GM19035 (cell line): ENCODE results near the gene ASB2.

Experiments used
- ATAC-seq: cut with Tn5 transposase; IDR thresholded peaks from one replicate; pipeline ENCODE4 v1.9.1; 2021; ENCODE audit not compliant: unreplicated experiment

ASB2 gene

DNA sequence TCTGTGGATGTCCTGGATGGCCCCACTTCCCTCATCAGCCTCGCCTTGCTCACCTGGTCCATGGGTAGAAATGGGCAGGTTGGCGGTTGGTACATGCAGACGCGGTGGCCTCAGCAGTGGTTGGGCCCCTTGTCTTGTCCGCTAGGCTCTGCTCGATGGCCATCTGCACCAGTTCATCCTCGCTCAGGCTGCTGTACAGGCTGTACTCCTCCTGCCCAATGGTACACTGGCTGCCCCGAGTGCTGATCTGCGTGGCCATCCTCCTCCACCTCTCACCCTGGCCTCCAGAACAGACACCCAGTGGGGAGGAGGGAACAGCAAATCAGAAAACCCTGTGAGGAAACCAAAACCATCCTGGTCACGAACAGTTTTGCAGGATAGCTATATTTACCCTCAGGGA lies 12.1 kb downstream of the ASB2 start:
- no peak for ATAC-seq

DNA sequence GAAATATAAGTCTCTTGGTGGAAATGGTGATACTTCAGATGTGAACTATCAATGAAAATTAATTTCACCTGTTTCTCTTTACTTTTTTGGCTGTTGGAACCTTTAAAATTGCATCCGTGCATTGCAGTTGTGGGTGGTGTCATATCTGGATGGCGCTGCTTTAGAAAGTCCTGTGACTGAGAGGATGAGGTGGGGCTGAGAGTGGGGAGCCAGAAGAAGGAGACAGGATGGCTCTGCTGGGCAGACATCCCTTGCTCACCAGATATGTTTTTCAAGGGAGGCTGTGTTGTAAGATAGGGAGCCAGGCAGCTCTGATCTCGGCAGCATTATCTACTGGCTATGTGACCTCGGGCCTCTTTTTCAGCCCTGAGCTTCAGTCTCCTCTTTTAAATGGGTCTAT lies 12.7 kb downstream of the ASB2 start:
- ATAC-seq: no peak

DNA sequence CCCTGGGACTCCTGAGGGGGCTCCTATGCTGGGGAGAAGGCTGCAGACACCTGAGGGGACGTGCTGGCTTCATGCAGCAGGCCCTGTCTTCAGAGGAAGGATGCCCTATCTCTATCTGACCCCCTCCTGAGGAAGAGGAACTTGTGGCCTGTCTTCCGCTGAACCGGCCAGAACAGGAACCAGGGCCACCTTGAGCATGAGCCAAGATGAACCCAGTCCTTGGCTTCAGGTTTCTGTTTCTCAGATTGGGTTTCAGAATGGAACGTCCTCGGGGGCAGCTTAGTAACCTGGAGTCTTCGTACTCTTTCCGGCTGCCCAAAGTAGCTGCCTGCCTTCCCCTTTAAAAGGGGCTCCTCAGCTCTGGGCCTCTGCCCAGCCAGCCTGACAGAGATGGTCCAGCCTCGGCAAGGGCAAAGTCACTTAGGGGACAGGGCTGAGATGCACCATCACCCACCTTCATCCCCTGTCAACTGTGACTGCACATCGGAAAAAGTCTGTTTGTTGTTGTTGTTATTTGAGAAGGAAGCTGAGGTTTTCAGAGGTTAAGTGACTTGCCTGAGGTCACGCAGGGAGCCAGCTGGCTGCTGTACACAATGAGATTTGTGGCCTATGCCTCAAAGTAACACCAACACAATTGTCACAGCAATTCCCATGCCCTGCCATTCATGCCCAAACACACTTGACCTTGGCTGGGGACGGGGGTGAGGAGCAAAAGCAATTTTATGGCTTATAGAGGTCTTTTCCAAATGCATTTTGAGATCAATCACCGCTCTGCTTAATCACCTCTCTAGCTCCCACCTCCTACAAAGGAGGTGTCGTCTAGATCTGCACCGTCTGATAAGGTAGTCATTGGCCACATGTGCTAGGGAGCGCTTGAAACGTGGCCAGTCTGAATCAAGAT lies 13.4 kb downstream of the ASB2 start:
- ATAC-seq: peak; percentile 57

DNA sequence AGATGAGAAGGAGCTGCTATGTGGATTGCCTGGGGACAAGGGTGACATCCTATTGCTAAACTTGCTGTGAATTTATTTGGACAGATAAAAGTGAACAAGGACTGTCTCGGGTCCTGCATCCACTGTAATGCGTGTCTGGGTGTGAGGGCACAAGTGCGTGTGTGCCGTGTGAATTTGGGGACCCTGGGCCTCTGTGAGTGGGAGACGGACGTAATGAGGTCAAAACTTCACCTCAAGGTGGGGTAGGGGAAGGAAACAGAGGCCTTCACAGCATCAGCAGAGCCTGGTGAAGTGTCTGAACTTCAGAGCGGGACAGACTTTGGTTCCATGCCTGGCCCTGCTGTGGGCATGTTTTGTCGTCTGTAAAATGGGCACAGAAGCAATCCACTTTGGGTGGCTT lies 14.8 kb downstream of the ASB2 start:
- no peak for ATAC-seq

DNA sequence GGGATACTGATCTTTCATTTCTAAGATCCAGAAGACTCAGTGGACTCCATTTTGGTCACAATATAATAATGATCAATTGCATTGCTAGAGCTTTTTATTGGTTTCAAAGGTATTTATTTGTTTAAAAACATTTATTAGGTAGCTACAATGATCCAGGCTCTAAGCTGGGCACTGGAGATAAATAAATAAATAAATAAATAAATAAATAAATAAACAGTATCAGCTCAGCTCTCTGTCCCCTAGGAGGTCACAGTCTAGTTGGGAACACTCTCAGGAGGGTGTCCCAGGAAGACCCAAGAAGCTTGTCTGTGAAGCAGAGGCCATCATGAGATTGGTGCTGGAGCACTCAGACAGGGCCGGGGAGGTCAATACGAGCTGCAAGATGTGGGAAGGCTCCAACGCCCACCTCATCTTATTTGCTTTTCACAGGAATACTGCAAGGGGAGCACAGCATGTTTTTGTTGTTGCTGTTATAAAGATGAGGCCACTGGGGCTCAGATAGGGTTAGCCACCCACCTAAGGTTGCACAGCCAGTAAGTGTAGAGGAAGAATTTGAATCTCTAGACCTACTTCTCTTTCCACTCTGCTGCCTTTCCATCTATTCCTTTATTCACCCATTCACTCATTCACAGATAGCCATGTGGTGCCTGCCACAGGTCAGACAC lies 15.5 kb downstream of the ASB2 start:
- ATAC-seq: no peak

DNA sequence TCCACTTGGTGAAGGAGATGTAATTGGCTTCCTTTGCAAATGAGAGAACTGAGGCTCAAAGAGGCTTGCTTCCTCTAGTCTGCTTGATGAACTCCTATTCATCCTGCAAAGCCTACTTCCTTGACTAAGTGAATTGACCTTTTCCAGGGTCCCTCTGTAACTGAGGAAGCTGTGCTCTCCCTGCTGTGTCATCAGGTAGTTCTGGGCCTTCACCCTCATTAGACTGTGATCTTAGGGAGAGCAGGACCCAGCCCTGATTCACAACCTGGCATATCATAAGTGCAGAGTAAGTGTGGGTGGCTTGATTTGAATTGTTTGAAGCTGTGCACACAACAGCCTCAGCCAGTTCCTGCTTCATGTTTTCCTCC lies 16.3 kb downstream of the ASB2 start:
- ATAC-seq: no peak

DNA sequence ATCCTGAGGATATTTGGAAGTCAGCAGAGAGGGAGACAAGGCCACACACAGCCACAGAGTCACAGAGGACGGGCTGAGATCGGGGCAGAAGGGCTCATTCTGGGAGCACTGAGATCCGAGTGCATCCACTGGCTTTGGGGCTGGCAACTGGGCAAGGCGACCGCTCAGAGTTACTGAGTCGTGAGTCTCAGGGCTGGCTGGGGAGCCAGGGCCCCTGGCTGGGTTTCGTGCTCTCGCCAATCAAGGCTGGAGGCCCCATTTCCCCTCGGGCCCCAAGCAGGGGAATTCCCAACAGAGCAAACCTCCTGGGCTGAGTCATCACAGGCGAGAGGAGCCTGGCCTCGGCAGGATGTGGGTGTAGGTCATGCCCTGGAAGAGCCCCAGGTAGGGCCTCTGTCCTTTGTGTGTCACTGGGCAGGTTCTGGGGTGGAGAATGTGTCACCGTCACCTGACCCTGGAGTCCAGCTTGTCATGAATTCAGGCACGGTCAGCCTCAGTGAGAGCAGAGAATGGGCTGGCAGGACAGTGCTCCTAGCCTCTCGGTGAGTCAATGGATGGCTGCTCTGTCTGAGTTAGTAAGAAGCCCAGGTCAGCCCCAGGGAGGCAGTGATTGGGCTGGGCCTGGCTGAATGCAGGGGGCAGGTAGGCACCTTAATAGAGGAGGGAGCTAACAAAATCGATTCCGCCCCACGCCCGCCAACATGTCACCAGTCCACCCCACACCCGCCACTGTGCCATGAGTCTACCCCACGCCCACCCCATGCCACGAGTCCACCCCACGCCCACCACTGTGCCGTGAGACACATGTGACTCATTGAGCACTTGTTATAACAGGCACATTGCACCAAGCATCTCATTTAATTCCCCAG lies 16.9 kb downstream of the ASB2 start:
- peak; percentile 71 for ATAC-seq

DNA sequence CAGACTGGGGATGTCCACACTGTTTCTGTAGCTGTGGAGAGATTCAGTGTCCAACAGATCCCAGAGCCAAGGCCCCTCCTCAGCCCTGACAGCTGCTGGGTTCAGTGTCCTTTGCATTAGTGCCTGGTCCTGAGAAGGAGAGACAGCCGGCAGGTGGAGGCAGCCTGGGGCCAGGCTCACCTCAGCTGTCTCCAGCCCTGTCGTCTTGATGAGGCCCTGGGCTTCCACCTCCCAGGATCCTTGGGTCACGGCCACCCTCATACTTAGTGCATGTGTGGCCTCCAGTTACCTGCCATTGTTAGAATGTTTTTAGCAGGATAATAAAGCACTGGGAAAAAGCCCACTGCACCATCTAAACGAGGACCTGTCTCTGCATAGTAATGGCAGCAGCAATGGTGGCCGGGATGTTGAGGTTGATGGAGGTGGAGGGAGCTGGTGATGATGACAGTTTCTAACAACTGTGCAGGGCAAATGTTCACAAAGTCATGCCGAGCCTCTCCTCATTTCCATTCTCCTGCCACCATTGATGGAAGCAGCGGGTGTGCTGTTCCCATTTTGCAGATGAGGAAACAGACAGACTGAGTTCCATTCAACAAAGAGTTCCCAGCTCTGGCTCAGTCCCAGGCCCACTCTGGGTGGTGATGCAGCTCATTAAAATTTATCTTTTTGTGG lies 17.7 kb downstream of the ASB2 start:
- ATAC-seq: no peak

DNA sequence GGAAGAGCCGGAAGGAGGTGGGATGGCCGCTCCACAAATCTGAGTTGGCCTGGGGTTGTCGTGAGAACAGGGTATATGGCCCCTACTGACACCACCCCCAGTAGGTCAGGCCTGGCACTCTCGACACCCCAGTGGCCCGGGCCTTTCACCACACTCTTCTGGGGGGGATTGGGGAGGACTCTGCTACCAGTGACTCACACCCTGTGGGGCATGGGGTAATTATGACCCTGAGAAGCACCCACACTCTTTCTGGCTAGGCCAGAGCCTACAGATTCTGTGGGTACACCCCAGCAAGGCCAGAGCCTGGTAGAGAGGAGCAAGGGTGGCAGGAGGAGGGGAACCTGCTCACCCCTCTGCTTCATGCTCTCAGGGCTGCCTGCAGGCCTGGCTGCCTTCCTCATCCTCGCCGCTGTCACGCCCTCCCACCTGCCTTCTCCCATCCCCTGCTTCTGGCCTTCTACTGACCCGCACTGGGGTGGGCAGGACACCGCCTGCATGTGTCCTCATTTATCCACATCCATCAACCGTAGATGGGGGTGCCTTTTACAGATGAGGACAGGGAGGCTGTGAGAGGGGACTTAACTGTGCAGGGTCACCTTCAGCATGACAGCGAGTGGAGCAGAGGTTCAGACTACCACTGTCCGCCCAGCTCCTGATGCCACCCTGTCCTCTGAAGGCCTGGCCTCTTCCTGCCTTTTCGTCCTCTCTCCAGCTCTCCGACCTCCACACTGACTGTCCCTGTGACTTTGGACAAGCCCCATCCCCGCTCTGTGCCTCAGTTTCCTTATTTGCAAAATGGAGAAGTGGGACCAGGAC lies 18.4 kb downstream of the ASB2 start:
- ATAC-seq: no peak

DNA sequence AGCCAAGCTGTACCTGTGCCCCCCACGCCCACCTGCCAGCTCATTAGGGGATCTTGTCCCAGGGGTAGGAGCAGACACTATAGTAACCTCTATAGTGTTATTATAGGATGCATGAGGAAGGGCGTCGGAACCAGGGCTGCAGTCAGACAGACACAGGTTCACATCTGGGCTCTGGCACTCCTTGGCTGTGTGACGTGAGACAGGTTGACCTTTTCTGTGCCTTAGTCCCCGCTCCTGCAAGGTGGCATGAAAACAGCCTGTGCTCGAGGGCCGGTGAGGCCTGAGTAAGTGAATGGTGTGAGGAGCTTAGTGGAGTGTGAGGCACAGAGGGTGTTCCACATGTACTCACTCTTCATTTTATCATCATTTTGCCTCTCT lies 19.0 kb downstream of the ASB2 start:
- ATAC-seq: no peak

DNA sequence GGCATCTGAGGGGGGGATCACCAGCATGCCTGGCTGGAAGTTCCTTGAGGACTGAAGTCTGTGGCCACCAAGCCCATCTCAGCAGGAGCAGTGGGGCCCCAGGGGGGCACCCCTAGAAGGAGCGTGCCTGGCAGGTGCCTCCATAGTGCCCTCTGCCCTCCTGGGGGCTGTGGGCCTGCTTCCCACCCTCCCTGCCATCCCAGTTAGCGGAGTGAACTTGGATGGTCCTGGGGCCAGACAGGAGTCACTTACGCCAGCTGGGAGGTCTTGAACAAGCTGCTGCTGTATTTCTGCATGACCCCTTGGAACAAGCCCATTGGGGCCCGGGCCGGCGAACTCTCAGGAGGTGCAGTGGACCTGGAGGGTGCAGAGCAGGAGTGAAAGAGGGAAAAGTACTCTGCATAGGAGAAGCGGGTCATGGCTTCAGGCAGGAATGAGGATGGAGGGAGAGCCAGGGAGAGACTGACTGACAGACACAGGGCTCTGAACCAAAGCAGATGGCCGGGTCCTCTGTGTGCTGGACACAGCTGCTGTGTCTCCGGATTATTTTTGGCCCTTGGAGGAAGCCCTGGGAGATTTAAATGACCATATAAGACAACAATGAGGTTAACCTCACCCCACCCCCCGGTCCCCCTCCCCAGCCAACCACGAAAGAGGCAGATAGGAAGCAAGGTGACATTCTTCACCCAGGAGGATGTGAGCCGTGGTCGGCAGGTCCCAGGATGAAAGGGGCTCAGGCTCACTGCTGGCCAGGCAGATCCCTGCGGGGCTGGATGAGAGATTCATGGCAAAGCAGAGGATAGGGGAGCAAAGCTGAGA lies 19.6 kb downstream of the ASB2 start:
- ATAC-seq: no peak

DNA sequence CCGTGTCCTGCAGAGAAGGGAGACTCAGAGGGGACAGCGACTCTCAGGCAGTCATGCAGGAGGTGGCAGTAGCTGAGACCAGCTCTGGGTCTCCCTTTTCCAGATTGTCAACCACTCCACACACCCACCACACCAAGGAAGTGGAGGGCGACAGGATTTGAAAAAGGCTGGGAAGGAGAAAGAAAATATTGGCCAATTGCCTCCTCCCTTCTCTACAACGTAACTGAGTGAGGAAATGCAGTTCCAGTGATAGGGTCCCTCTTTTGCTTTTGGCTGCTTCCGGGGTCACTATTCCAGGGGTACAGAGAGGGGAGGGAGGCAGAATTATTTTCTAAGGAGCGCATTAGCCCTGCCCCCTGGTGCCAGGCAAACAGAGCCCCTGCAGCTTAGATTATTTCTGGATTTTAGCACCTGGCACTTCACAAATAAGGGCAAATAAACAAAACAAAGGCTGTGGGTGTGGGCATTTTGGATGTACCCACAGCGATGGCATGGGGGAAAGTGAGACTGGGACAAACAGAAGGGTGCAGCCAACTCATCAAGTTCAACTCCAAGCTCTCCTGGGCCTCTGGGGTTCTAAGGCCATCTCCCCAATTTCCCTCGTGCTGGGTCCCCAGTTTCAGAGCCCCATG lies 20.4 kb downstream of the ASB2 start:
- no peak for ATAC-seq

DNA sequence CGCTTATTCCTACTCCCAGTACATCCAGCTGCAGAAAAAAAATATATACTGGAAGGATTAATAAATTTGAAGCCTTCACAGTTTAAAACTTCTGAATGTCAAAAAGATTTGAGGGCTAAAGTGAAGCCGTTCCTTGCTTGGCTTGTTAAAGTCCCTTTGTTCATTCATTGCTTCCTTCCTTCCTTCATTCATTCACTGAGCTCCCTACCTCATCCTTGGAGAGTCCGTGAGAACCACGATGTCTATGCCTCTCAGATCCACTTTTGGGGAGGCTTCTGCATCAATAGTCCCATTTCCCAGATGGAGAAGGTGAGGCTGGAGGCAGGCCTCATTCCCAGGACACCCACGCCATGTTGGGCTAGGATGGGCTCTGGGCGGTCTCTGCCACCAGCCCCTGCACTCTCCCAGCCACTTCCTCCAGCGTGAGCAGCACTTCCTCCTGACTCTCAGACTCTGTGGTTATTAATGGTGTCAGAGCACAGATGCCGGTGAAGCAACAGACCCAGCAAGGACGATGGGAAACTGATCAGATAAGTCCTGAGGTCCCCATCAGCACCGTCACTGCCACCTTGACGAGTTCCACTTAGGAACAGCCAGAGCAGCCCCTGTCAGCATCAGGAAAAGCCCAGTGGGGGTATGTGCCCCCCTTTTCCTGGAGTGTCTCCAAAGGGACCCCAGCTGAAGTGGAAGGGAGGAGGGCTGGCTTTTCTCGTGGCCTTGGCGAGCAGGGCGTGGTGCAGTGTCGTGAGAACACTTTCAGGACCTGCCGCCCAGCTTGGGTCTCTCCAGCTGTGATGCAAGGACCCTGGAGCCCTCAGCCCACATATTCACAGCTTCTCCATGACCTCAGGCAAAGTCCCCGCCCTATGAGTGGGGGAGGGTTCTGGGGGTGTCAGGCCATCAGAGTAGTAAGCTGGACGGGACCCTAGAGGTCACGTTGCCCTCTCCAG lies 21.2 kb downstream of the ASB2 start:
- no peak for ATAC-seq

DNA sequence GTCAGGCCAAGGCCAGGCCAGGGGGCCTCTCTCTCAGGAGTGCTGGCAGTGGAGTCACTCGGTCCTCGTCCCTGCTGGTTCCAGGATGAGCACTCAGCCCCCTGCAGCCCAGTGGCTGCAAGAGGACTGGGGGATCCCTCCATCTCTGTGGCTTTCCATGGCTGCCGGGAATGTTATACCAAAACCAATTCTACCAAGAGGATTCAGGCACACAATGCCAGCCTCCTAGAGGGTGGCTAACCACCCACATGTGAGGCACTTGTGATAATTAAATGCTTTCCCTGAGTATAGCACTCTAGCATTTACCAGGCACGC lies 21.9 kb downstream of the ASB2 start:
- ATAC-seq: no peak

DNA sequence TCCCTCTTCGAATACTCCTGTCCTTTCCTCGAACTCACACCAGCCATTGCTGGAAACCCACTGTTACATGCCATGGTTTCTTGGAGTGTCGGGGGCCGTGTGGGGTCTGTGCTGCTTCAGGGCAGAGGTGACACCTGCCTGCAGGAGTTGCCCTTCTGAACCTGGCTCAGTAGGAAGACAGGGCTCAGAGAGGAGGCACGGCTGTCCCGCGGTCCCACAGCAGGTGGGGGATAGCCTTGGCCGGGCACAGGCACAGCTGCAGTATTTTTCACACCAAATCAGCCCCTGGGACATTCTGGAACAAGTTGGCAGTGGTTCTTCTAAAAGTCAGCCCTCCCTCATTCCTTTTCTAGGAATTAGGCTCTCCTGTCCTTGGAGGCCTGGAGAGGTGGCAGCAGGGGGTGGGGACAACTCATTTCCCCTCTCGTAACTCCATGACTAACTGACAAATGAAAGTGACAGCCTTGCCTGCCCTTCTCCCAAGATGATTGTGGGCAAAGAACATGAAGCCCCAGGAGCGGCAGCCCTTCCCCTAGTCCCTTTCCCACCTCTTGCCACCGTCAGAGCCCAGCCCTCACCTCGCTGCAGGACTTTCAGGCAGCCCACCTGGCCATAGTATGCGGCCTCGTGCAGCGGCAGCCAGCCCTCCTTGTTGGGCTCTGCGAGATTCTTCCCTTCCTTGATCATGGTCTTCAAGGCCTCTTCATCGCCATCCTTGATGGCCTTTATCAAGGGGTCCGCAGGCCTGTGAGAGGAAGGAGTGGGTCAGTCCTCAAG lies 22.4 kb downstream of the ASB2 start:
- no peak for ATAC-seq

DNA sequence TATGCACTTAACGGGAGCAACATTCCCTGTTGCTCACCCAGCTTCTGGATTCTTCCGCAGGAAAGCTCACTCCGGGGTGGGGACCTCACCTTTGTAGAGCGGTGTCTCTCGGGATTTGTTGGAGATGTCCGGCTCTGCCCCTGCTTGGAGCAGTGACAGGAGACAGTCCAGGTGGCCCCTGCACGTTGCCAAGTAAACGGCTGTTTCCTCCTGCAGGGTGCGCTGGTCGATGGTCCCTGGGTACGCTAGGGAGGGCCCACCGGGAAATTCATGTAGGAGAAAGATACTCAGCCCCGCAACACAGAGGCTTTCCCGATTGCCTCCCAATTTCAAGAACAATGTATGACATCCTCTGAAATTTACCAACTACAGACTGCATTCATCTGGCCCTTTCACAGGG lies 23.1 kb downstream of the ASB2 start:
- no peak for ATAC-seq

DNA sequence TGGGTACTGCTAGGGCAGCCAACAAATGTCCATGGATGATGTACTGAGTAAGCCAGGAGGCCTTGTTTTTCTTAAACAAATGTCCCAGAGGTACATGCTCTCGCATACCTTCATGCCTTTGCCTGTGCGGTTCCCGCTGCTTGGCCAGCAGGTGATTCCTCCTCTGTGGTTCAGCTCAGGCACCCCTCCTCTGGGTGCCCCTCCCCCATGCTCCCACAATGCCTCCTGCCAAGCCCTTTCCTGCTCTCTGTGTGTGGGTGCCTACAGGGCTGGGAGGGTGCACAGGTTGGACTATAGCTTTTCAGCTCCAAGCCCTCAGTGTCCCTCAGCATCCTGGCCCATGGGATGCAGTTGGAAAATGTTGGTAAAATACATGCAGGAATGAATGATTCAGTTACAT lies 23.5 kb downstream of the ASB2 start:
- no peak for ATAC-seq
